IPS-20b (cell line): ENCODE data around the gene ROPN1.
"Not testable (repeated sequence)": the region's sequence is repeated elsewhere in the genome, so short reads cannot be mapped to it uniquely, and the experiment has no call there.

ENCODE experiments used
- H3K27ac ChIP-seq: one replicate; pipeline ENCODE4 v1.5.1; 2013; ENCODE audit warnings: low read length
- H3K27me3 ChIP-seq: 2 replicates; pipeline ENCODE4 v1.6.1; 2013; ENCODE audit warnings: mild to moderate bottlenecking, low read length, inconsistent platforms; ENCODE audit not compliant: insufficient read depth
- H3K36me3 ChIP-seq: 2 replicates; pipeline ENCODE4 v1.6.1; 2013; ENCODE audit warnings: low read depth, mild to moderate bottlenecking, inconsistent platforms, low read length, moderate library complexity; ENCODE audit not compliant: insufficient read depth
- H3K4me1 ChIP-seq: 2 replicates; pipeline ENCODE4 v1.6.1; 2013; ENCODE audit warnings: mild to moderate bottlenecking, control low read depth, inconsistent platforms, low read length, moderate library complexity; ENCODE audit not compliant: insufficient read depth
- H3K4me3 ChIP-seq: 2 replicates; pipeline ENCODE4 v1.5.1; 2013; ENCODE audit warnings: mild to moderate bottlenecking, low read length, inconsistent platforms
- H3K9ac ChIP-seq: 2 replicates; pipeline ENCODE4 v1.6.1; 2013; ENCODE audit warnings: low read depth, mild to moderate bottlenecking, inconsistent platforms, low read length, moderate library complexity
- H3K9me3 ChIP-seq: 2 replicates; pipeline ENCODE4 v1.6.1; 2013; ENCODE audit warnings: mild to moderate bottlenecking, low read depth, low read length, inconsistent platforms; ENCODE audit not compliant: insufficient read depth

ROPN1 gene

DNA sequence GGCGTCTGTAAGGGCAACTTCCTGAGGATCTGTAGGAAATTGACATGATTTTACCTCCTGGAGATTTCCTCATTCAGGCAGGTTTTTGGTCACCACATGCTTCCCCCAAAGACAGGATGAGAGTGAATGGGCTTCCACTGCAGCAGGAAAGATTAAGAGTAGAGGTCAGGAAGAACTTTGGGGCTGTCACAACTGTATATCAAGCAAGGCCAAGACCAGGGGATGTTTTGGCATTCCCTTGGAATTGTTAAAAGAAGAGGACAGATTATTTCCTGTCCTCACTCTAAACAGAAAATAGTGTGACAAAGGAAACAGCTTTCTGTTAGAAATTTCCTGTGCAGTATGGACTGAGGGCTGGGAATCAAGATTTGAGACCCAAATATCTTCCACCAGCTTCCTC lies 31.6 kb upstream of the ROPN1 start:
- not testable (repeated sequence) for H3K9ac ChIP-seq, H3K4me1 ChIP-seq, H3K27me3 ChIP-seq, H3K4me3 ChIP-seq, H3K36me3 ChIP-seq, H3K27ac ChIP-seq, H3K9me3 ChIP-seq

DNA sequence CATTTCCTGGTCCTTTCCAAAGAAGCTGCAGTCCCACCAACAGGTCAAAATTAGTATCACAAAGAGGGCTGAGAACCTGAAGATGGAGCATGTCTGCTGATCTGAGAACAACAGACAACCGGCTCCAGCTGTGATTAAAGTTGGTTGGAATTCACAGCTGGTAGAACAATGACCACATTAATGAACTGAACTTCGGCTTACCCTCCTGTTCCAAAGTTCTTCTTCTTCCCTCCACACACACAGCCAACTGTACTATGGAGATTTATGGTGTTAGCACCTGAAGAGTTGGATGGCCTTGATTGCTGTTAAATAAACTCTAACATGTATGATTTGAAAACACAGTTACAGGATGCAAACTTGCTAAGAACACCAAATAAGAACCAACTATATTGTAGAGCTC lies 27.4 kb upstream of the ROPN1 start:
- Histone ChIP-seq H3K4me1 (no peaks in the 10 kb centered on the region), H3K9ac (no peak overlapping the region), H3K27me3 (no peaks in the 10 kb centered on the region), H3K4me3 (no peak overlapping the region), H3K9me3 (no peaks in the 10 kb centered on the region), H3K27ac (no peak overlapping the region), H3K36me3 (no peaks in the 10 kb centered on the region)

DNA sequence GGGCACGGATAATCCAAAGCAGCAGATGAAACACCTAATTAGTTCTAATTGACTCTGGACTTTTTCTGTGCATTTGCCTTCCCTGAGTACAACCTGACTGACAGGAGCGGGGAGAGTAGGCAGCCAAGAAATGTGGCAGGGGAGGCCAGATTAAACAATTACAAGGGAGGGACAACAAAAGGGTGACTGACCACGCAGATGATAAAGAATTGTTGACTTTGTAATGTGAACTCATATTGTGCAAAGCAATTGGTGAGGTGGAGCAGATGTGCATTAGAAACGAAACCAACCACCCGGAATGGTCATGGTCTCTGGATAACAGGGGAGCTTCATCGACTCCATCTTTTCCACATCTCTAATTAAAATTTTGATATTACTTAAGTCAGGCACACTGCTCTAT lies 25.6 kb upstream of the ROPN1 start:
- H3K9ac ChIP-seq, H3K27me3 ChIP-seq, H3K9me3 ChIP-seq, H3K4me3 ChIP-seq, H3K36me3 ChIP-seq, H3K4me1 ChIP-seq, H3K27ac ChIP-seq: not testable (repeated sequence)

DNA sequence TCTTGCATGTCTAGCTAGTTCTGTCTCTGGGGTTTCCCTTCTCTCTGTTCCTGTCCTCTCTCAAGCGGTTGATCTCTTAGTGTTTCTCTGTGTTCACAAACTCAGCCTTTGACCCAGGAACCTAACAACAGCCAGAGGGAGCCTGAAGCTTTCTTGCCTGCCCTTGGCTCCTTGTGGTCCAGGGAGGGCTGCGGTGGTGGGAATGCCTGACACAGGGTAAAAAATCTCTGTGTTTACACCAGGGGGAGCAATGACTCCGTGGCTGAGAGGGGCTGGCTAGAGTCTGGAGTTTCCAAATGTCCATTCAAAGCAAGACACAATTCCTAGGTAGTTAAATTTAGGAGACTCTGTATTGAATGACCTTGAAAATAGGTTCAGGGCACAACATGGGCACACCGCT lies 24.6 kb upstream of the ROPN1 start:
- H3K4me3 ChIP-seq, H3K9me3 ChIP-seq, H3K36me3 ChIP-seq, H3K27ac ChIP-seq, H3K27me3 ChIP-seq, H3K9ac ChIP-seq, H3K4me1 ChIP-seq: not testable (repeated sequence)

DNA sequence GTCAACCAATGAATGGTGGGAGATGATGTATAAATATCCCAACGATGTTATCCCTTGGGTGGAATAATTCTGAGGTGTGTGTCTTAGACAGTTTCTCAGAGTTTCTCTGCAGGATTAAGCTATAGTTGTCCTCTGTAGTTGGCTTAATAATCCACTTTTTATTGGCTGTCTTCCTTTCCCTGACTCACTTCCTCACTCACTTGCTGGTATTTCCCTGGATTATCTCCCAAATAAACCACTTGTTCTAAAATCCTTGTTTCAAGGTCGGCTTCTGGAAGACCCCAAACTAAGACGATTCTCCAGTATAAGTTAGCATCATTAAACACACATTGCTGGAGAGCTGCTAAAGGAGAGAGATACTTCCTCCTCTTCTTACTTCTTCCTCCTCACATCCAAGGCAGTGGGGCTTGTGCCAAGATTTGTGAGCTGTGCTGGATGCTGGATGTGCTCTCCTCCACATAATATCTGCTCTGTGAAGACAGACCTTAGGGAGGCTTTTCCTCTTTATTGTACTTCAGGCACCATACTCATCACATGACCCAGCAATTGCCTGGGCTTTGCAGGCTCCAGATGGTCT lies 22.5 kb upstream of the ROPN1 start:
- no peaks in the 10 kb centered on the region for H3K9me3 ChIP-seq
- H3K27ac ChIP-seq: no peak overlapping the region
- no peak overlapping the region for H3K9ac ChIP-seq
- H3K27me3 ChIP-seq: no peaks in the 10 kb centered on the region
- H3K36me3 ChIP-seq: no peaks in the 10 kb centered on the region
- H3K4me3 ChIP-seq: no peak overlapping the region
- H3K4me1 ChIP-seq: no peaks in the 10 kb centered on the region

DNA sequence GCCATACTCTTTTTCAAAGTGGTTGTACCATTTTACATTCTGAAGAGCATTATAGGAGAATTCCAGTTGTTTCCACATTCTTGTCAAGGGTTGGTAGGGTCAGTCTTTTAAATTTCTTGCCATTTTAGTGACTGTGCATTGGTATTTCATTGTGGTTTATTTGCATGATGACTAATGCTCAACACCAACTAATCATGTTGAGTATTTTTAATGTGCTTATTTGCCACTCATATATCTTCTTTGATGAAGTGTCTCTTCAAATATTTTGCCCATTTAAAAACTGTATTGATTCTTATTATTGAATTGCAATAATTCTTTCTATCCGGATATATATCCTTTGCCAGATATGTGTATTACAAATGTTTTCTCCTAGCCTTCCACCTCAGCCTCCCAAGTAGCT lies 16.4 kb upstream of the ROPN1 start:
- H3K9ac ChIP-seq, H3K27ac ChIP-seq, H3K4me1 ChIP-seq, H3K27me3 ChIP-seq, H3K4me3 ChIP-seq, H3K9me3 ChIP-seq, H3K36me3 ChIP-seq: not testable (repeated sequence)

DNA sequence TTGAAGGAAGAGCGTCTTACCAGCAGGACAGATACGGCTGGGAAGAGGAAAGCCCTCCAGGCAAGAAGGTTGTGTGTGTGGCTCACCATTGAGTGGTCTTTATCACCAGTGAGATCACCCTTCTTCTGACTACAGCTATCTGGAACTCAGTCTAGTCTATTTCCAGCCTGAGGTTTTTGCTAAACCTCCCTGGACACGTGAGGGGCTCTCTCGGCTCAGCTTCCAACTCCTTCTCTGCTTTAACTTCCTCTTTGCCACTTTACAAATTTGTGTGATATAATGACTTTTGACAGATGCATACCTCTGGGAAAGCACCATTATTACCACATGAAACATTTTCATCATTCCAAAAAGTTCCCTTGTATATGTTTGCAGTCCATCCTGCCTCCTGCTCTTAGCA lies 15.3 kb upstream of the ROPN1 start:
- no peak overlapping the region for H3K27ac ChIP-seq
- no peaks in the 10 kb centered on the region for H3K36me3 ChIP-seq
- no peak overlapping the region for H3K4me3 ChIP-seq
- H3K9me3 ChIP-seq: no peaks in the 10 kb centered on the region
- no peaks in the 10 kb centered on the region for H3K4me1 ChIP-seq
- no peak overlapping the region for H3K9ac ChIP-seq
- no peaks in the 10 kb centered on the region for H3K27me3 ChIP-seq

DNA sequence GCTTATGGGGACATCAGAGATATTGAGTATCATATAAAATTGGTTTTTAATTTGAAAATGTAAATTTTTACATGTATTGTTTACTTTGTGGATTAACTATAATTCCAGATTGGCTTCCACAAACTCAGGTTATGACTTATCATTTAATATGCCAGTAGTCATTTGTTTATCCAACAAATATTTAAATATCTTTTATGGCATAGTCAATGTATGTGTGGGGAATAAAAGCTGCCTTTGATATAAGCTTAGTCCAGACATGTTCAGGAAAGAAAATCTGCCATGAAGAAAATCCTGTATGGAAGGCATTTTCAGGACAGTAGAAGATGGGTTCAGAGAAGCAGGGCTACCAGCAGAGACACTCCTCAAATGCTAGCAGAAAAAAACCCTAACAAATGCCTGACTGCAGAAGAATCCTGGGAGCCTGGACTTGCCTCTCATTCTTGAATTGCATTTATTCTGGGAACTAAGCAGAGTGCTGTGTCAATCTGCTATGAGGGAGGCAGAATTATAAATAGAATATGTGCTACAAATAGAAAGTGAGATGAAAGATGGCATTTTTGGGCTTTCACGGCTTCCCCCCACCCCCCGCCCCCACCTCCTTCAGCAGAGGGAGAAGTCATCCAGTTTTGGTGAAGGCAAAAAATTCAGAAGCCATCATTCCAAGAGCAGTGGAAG lies 10.6 kb upstream of the ROPN1 start:
- H3K36me3 ChIP-seq, H3K27ac ChIP-seq, H3K4me1 ChIP-seq, H3K9ac ChIP-seq, H3K4me3 ChIP-seq, H3K9me3 ChIP-seq: not testable (repeated sequence)
- H3K27me3 ChIP-seq: peaks cover 16% of the 10 kb centered on the region; the same call in 1 of the 2 replicates

DNA sequence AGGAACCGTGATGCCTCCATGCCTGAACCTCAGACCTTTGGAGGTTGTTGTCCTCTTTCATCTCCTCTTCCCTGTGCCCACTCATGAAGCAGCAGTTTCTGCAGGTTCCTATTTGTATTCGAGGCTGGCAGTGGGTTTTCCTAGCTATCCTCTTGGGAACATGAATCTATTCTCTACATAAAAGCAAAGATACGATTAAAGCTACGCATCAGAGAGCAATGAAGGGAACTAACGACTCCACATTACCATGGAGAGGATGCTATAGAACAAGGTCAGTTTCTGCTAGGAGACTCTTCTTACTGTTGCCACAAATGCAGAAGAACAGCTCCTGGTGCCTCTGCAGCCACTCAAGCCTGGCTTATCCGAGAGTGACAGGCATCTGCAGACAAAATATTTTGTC lies 9.4 kb upstream of the ROPN1 start:
- H3K9ac ChIP-seq, H3K9me3 ChIP-seq, H3K4me1 ChIP-seq, H3K4me3 ChIP-seq, H3K27ac ChIP-seq, H3K36me3 ChIP-seq: not testable (repeated sequence)
- peaks cover 16% of the 10 kb centered on the region; the same call in 1 of the 2 replicates for H3K27me3 ChIP-seq

DNA sequence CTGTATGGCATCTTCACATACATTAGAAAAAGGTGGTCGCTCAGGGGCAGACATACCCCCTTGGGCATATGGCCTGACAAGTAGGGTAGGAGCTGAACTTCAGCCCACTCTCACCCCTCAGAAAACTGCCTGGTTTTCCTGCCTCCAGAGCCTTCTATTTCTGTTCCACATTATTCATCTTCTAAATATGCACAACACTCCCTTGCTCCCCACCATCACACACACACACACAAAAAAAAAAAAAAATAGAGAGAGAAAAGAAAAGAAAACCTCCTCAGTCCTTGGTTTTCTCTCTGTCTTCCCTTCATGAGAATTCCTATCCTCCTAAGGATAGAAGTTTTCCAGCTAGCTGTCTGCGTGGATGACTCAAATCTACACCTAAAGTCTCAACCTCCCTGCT lies 5.6 kb upstream of the ROPN1 start:
- Histone ChIP-seq H3K9ac (no peak overlapping the region), H3K4me3 (no peak overlapping the region), H3K27ac (no peak overlapping the region), H3K27me3 (peaks cover 43% of the 10 kb centered on the region), H3K36me3 (no peaks in the 10 kb centered on the region), H3K9me3 (no peaks in the 10 kb centered on the region), H3K4me1 (no peaks in the 10 kb centered on the region)

DNA sequence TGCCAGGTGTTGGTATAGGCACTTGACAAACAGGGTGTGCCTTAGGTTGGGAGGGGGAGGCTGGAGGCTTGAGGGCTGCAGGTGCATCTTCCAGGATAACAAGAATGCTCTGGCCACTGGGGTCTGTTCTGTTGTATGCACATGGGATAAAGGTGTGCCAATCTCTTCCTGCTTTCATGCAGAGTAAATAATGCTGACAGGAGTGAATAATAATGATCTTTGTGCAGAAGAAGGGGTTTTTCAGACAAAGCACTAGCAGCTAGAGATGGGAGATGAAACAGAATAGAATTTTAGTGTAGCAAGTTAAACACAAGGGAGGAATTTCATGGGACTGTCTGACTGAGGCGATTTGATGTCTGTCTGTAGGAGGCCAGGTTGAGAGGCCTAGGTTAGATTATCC lies 1.9 kb upstream of the ROPN1 start:
- Histone ChIP-seq H3K4me1 (no peaks in the 10 kb centered on the region), H3K27me3 (peaks cover 54% of the 10 kb centered on the region), H3K4me3 (no peak overlapping the region), H3K27ac (no peak overlapping the region), H3K9ac (no peak overlapping the region), H3K9me3 (no peaks in the 10 kb centered on the region), H3K36me3 (no peaks in the 10 kb centered on the region)

DNA sequence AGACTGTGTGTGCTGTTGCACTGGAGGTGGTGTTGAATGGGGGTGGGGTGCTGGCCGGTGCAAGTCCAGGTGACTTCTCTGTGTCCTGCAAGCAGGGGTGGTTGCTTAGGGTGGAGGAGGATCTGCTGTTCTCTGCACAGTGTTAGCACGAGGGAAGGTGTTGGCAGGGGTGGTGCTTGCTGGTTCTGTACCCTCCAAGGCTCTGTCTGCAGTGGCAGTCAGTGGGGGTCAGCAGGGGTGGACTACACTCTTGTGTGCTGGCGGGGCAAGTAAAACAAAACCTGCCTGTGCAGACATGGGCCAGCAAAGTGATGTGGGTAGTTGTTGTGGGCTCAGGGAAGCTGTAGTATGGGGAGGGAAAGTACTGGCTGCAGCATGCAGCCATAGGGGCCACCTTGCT lies 5.5 kb downstream of the ROPN1 start:
- no peaks in the 10 kb centered on the region for H3K4me1 ChIP-seq
- no peaks in the 10 kb centered on the region for H3K9me3 ChIP-seq
- H3K27ac ChIP-seq: no peak overlapping the region
- H3K9ac ChIP-seq: no peak overlapping the region
- H3K27me3 ChIP-seq: peaks cover 41% of the 10 kb centered on the region
- no peak overlapping the region for H3K4me3 ChIP-seq
- no peaks in the 10 kb centered on the region for H3K36me3 ChIP-seq
